Panc1 (cell line): ENCODE results near the gene TPD52L1. TPM values are rescaled to one million over a fixed set of nuclear protein-coding genes. Genes with fewer than 3 reads are reported as not detected.

Experiments
- ATAC-seq: fragments of 200-7000 bp; cut with Tn5 transposase; 2 replicates; pipeline ENCODE4 v1.9.1; 2020; ENCODE audit warnings: mild to moderate bottlenecking, moderate library complexity
- Bru-seq: library from RNA; stranded (reverse); fragments of 400-500 nt; gene quantifications from one replicate; lab custom pipeline; 2021; lab: Mats Ljungman, UMichigan
- BruChase-seq, 2 experiments: library from RNA; stranded (reverse); fragments of 400-500 nt; gene quantifications; one replicate each; lab custom pipeline; 2021; lab: Mats Ljungman, UMichigan
- BruUV-seq: library from RNA; stranded (reverse); fragments of 400-500 nt; replicated peaks from 2 replicates; lab custom pipeline; 2021; lab: Mats Ljungman, UMichigan
- CTCF ChIA-PET: fragments of 300-600 bp; sonication (Branson Sonifier 250); formaldehyde crosslinking; loops from one replicate; lab custom pipeline; 2022; ENCODE audit warnings: antibody characterized with exemption; lab: Charles Lee
- POLR2A ChIA-PET: fragments of 300-600 bp; sonication (Branson Sonifier 250); formaldehyde crosslinking; loops from one replicate; lab custom pipeline; 2022; ENCODE audit warnings: antibody characterized with exemption; lab: Charles Lee
- DNase-seq: peaks from one replicate; pipeline ENCODE4 v3.0.0-alpha.2; 2010; ENCODE audit warnings: low read depth, low spot score
- H3K27ac ChIP-seq: 2 replicates; pipeline ENCODE4 v1.5.1; 2011; ENCODE audit warnings: mild to moderate bottlenecking, low read length, inconsistent platforms
- H3K27me3 ChIP-seq: fragments of 200-500 bp; sonication (Bioruptor generic); 2 replicates; pipeline ENCODE4 v1.6.0; 2014; ENCODE audit warnings: low read length, inconsistent platforms; ENCODE audit not compliant: control insufficient read depth, insufficient read depth
- H3K36me3 ChIP-seq: fragments of 200-500 bp; sonication (Bioruptor generic); 2 replicates; pipeline ENCODE4 v1.5.1; 2014; ENCODE audit warnings: inconsistent platforms, mild to moderate bottlenecking, low read length, moderate library complexity; ENCODE audit not compliant: control insufficient read depth, insufficient read depth
- H3K4me1 ChIP-seq: 2 replicates; pipeline ENCODE4 v1.5.1; 2011; ENCODE audit warnings: inconsistent platforms, mild to moderate bottlenecking, low read length, moderate library complexity; ENCODE audit not compliant: control insufficient read depth, insufficient read depth
- H3K4me3 ChIP-seq, 2 experiments: 2 replicates each; pipeline ENCODE4 v1.5.1; 2011 to 2012; ENCODE audit warnings: low read depth in 2 of 2, low read length in 2 of 2, mild to moderate bottlenecking in 2 of 2, inconsistent platforms in 1 of 2, moderate library complexity in 1 of 2
- H3K9me3 ChIP-seq: fragments of 200-500 bp; sonication (Bioruptor generic); 2 replicates; pipeline ENCODE4 v1.5.1; 2014; ENCODE audit warnings: low read depth, mild to moderate bottlenecking, inconsistent platforms, low read length, moderate library complexity; ENCODE audit not compliant: control insufficient read depth, insufficient read depth
- POLR2AphosphoS5 ChIP-seq: IDR thresholded peaks from 2 replicates; pipeline ENCODE4 v1.6.1; 2012; ENCODE audit warnings: mild to moderate bottlenecking, low read depth, low read length, moderate library complexity
- SIN3A ChIP-seq: IDR thresholded peaks from 2 replicates; pipeline ENCODE4 v1.6.1; 2012; ENCODE audit warnings: low read depth, mild to moderate bottlenecking, low read length, moderate library complexity, borderline replicate concordance; ENCODE audit not compliant: insufficient read depth
- TCF7L2 ChIP-seq: IDR thresholded peaks from 2 replicates; pipeline ENCODE4 v1.6.1; 2011; ENCODE audit warnings: mild to moderate bottlenecking, low read depth, low read length, inconsistent platforms
- in situ Hi-C: cut with HindIII; loops from 2 replicates; pipeline ENCODE4 v1.10.0; 2016; ENCODE audit warnings: low sequenced_read_pairs, low pct_unique_long_range_greater_than_20kb
- intact Hi-C: fragments of 100-400 bp; cut with micrococcal nuclease; formaldehyde crosslinking; loops from one replicate; pipeline ENCODE4 v1.10.0; 2022; ENCODE audit not compliant: unreplicated experiment
- long read RNA-seq: library from polyadenylated mRNA; unstranded; transcript quantifications from one replicate; pipeline ENCODE4 v2.0.0, GENCODE V29; 2021; ENCODE audit not compliant: unreplicated experiment
- polyA plus RNA-seq: library from polyadenylated mRNA; unstranded; fragments of >200 nt; gene quantifications from one replicate; pipeline ENCODE4 v1.2.1, GENCODE V29; 2012; ENCODE audit warnings: missing spikeins; ENCODE audit not compliant: insufficient read length
- total RNA-seq: library from RNA; stranded (reverse); gene quantifications from one replicate; pipeline ENCODE4 v1.2.1, GENCODE V29; 2021; ENCODE audit not compliant: unreplicated experiment
- TF ChIP-seq, protein P1 (sequence below): fragments of 450-650 bp; IDR thresholded peaks from 2 replicates; pipeline ENCODE4 v1.5.1; 2017; ENCODE audit warnings: mild to moderate bottlenecking
- TF ChIP-seq, protein P2 (sequence below), 2 experiments: IDR thresholded peaks; 2 replicates each; pipeline ENCODE4 v1.6.1; 2011 to 2012; ENCODE audit warnings: low read depth in 2 of 2, control low read depth in 1 of 2, low read length in 1 of 2, mild to moderate bottlenecking in 1 of 2, moderate library complexity in 1 of 2; ENCODE audit not compliant: insufficient read depth in 1 of 2

The TPD52L1 gene, protein sequence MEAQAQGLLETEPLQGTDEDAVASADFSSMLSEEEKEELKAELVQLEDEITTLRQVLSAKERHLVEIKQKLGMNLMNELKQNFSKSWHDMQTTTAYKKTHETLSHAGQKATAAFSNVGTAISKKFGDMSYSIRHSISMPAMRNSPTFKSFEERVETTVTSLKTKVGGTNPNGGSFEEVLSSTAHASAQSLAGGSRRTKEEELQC
- total RNA-seq (2.9 TPM), Bru-seq, nascent RNA (percentile 33 among the genes with signal in this experiment), BruChase-seq, experiment 1, labeled RNA remaining after a 2-hour chase (percentile 22 among the genes with signal in this experiment), BruChase-seq, experiment 2, labeled RNA remaining after a 6-hour chase (percentile 25 among the genes with signal in this experiment)
- 2.2 TPM for polyA plus RNA-seq
- long read RNA-seq, partial matches to known transcripts = 0 of 3 reads
- long read RNA-seq, other reads (novel, unspliced or antisense) = 0 of 3 reads

DNA sequence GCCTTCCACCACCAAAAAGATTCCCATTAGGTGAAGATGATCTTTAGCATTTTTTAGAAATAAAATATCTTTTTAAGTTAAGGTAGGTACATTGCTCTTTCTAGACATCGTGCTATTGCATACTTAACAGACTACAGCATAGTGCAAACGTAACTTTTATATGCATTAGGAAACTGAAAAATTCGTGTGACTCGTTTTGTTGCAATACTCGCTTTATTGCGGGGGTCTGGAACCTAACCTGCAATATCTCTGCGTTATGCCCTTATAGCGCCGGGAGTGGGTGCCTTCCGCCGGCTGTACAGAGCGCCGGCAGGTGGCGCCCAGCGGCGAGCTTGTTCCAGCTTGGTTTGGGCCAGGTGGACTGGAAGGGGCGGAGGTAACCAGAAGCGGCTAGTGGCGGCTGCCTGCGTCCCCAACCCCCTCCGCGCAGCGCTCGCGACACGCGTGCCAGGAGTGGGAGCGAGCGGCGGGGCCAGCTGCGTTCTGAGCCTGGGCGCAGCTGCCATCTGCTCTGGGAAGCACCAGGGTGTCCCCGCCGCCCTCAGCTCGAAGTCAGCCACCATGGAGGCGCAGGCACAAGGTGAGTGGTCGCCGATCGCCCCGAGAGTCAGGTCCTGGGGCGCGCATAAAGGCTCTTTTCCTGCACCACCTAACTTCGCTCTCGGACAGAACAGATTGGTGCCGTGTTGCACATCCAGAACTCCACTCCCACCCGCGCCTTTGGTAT, at the start of gene TPD52L1:
TSS of gene TPD52L1 (plus strand) at position 383 of the 727 bp plus-strand sequence. CDS start at position 562, 179 bp downstream.
- DNase-seq = peak; percentile 25
- Histone ChIP-seq H3K4me3 (peak within 1 kb of the TSS; percentile 47 to 70), H3K27me3 (peaks cover 39% of the 10 kb centered on the region), H3K27ac (no peak within 1 kb of the TSS), H3K36me3 (no peaks in the 10 kb centered on the region; the same call in 1 of the 2 replicates), H3K9me3 (no peaks in the 10 kb centered on the region), H3K4me1 (no peaks in the 10 kb centered on the region)
- ChIA-PET CTCF (interaction anchor here (0.5 to 1.2 kb wide), 6 partner anchors 19 to 1745 kb away, joined by 3 to 8 read pairs (median 3); partner anchors contain the start of gene HDDC2), POLR2A (no interaction called here)
- peak; percentile 97 for ATAC-seq
- in situ Hi-C loops = no loop called here
- BruUV-seq = no TSS peak
- TF ChIP-seq, protein P1, sequence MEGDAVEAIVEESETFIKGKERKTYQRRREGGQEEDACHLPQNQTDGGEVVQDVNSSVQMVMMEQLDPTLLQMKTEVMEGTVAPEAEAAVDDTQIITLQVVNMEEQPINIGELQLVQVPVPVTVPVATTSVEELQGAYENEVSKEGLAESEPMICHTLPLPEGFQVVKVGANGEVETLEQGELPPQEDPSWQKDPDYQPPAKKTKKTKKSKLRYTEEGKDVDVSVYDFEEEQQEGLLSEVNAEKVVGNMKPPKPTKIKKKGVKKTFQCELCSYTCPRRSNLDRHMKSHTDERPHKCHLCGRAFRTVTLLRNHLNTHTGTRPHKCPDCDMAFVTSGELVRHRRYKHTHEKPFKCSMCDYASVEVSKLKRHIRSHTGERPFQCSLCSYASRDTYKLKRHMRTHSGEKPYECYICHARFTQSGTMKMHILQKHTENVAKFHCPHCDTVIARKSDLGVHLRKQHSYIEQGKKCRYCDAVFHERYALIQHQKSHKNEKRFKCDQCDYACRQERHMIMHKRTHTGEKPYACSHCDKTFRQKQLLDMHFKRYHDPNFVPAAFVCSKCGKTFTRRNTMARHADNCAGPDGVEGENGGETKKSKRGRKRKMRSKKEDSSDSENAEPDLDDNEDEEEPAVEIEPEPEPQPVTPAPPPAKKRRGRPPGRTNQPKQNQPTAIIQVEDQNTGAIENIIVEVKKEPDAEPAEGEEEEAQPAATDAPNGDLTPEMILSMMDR = peak; percentile 99
- TF ChIP-seq TCF7L2 = no peak
- intact Hi-C loops = loop anchor here (5.0 kb wide), 1 partner anchor 614 kb away; no protein-coding TSS in a partner anchor

DNA sequence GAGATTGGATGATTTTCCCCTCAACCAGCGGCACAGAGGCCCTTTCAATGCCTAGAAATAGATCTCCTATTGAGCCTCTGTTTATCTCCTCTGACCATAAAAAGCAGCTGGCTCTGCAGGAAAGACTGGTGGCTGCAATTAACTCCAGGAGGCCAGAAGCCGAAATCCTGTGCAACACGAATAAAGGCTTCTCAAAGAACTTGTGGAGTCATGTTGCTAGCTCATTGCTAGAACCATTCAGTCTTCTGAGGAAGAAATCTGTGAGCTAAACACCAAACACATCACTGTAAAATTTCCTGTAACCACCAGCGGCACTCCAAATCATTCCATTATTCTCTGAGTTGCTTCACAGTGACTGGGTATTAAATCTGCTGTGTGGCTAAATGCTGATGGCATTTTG, 49.1 kb upstream of the TPD52L1 start:
- Histone ChIP-seq H3K27ac (no peak overlapping the region), H3K36me3 (no peaks in the 10 kb centered on the region), H3K27me3 (no peaks in the 10 kb centered on the region; the same call in 1 of the 2 replicates), H3K4me3 (no peak overlapping the region), H3K4me1 (no peaks in the 10 kb centered on the region), H3K9me3 (peaks cover 2% of the 10 kb centered on the region; the same call in 1 of the 2 replicates)
- CTCF ChIA-PET = no interaction called here
- POLR2A ChIA-PET = no interaction called here
- TF ChIP-seq, protein P1 = no peak
- TF ChIP-seq TCF7L2 = no peak
- no peak for TF ChIP-seq POLR2AphosphoS5
- TF ChIP-seq SIN3A = no peak
- TF ChIP-seq, protein P2, sequence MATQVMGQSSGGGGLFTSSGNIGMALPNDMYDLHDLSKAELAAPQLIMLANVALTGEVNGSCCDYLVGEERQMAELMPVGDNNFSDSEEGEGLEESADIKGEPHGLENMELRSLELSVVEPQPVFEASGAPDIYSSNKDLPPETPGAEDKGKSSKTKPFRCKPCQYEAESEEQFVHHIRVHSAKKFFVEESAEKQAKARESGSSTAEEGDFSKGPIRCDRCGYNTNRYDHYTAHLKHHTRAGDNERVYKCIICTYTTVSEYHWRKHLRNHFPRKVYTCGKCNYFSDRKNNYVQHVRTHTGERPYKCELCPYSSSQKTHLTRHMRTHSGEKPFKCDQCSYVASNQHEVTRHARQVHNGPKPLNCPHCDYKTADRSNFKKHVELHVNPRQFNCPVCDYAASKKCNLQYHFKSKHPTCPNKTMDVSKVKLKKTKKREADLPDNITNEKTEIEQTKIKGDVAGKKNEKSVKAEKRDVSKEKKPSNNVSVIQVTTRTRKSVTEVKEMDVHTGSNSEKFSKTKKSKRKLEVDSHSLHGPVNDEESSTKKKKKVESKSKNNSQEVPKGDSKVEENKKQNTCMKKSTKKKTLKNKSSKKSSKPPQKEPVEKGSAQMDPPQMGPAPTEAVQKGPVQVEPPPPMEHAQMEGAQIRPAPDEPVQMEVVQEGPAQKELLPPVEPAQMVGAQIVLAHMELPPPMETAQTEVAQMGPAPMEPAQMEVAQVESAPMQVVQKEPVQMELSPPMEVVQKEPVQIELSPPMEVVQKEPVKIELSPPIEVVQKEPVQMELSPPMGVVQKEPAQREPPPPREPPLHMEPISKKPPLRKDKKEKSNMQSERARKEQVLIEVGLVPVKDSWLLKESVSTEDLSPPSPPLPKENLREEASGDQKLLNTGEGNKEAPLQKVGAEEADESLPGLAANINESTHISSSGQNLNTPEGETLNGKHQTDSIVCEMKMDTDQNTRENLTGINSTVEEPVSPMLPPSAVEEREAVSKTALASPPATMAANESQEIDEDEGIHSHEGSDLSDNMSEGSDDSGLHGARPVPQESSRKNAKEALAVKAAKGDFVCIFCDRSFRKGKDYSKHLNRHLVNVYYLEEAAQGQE (IDR thresholded peaks at IDR 0.05; ENCODE audit: insufficient read depth in 1 of 2, low read depth in 2 of 2, low read length in 1 of 2) = no peak
- DNase-seq (no peak), ATAC-seq (no peak)
- no TSS peak for BruUV-seq
- intact Hi-C loops (no loop called here), in situ Hi-C loops (no loop called here)
